Sigmoid colon (tissue), 4 donors: ENCODE measurements around the gene ADRB2.

Experiments used
- CTCF ChIP-seq, 4 experiments: fragments of 450-650 bp in 3 of 4; fragments of 200-600 bp in 1 of 4; IDR thresholded peaks; one replicate each; pipeline ENCODE4 v1.5.1; 2016 to 2019; ENCODE audit warnings: antibody characterized with exemption in 4 of 4, mild to moderate bottlenecking in 3 of 4, moderate library complexity in 2 of 4
- EP300 ChIP-seq, 4 donors: sonication (generic); formaldehyde crosslinking; IDR thresholded peaks; one replicate each; pipeline ENCODE4 v1.6.1; 2017; ENCODE audit warnings: antibody characterized with exemption in 4 of 4
- POLR2A ChIP-seq, 2 donors: fragments of 450-650 bp; IDR thresholded peaks; one replicate each; pipeline ENCODE4 v1.6.1; 2016; ENCODE audit warnings: antibody characterized with exemption in 2 of 2, mild to moderate bottlenecking in 2 of 2, moderate library complexity in 2 of 2
- POLR2AphosphoS5 ChIP-seq, 4 donors: sonication (generic); formaldehyde crosslinking; IDR thresholded peaks; one replicate each; pipeline ENCODE4 v1.6.1; 2017; ENCODE audit warnings: antibody characterized with exemption in 4 of 4

DNA sequence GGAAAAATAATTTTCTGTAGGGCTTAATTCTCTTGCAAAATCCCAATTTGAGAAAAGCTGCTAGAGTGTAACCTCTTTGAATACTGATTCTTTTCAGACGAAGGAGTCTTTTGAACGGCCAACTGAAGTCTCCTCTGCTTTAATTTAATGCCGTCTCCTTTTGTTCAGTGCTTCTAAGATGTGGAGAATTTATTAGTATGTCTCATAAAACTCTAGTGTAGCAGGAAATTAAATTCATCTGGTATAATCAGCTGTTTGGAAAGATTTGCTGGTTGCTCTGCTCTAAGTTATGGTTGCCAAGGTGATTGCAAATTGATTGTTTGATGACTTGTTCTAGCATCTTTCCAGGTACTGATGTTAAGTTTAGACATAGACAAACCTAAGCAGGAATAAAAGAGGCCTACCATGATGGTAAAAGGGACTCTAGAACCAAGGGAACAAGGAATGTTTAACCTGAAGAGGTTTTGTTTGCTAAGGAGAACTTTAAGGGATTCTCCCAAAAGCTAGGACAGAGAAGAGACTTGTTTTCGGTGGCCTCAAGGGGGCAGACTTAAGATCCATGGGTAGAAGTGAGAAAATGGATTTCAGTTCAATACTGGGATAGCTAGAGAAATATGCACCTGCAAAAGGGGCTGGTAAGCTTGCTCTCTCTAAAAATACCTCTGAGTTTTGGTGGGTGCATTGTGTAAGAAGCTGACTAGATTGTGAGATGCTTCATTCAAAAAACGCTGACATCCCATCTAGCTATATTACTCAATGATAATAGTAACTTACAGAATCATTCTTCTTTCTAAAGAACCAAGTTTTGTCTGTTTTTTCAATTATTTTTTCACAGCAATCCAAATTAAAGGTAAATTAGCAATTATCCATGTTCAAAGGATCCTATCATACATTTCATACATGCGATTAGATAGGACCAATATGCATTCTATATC, 5.7 kb upstream of the ADRB2 start:
- TF ChIP-seq POLR2A (IDR thresholded peaks at IDR 0.05) (no peak), CTCF (IDR thresholded peaks at IDR 0.05) (peak in 2 of 4 experiments; percentile 29 to 45), POLR2AphosphoS5 (IDR thresholded peaks at IDR 0.05) (no peak), EP300 (IDR thresholded peaks at IDR 0.05) (no peak)
